ENCODE results near the gene FOXRED2.
"Not testable (repeated sequence)": the region's sequence is repeated elsewhere in the genome, so short reads cannot be mapped to it uniquely, and the experiment has no call there.

FOXRED2 gene

GRCh38 chr22:36470162-36470993, 36.5 kb downstream of the FOXRED2 start:
- peak; percentile 68 to 77 for DNase-seq (ENCODE audit: low read depth in 2 of 2)

GRCh38 chr22:36469094-36469710, 37.6 kb downstream of the FOXRED2 start:
- no peak for DNase-seq (ENCODE audit: low read depth in 2 of 2)

GRCh38 chr22:36467946-36468345, 38.9 kb downstream of the FOXRED2 start:
- DNase-seq (ENCODE audit: low read depth in 2 of 2): no peak

- DNase-seq (ENCODE audit: low read depth in 2 of 2): no peak
These were observed 39.6 kb downstream of the FOXRED2 start for GRCh38 chr22:36467042-36467810.

GRCh38 chr22:36466258-36466657, 40.6 kb downstream of the FOXRED2 start:
- no peak for DNase-seq (ENCODE audit: low read depth in 2 of 2)

- no peak for DNase-seq (ENCODE audit: low read depth in 2 of 2)
These were observed 41.4 kb downstream of the FOXRED2 start for GRCh38 chr22:36465232-36466021.

GRCh38 chr22:36464715-36465231, 42.1 kb downstream of the FOXRED2 start:
- no peak for DNase-seq (ENCODE audit: low read depth in 2 of 2)

GRCh38 chr22:36463783-36464184, 43.1 kb downstream of the FOXRED2 start:
- DNase-seq (ENCODE audit: low read depth in 2 of 2): no peak

GRCh38 chr22:36461665-36462649, 44.9 kb downstream of the FOXRED2 start:
- DNase-seq (ENCODE audit: low read depth in 2 of 2): no peak

GRCh38 chr22:36460202-36460601, 46.6 kb downstream of the FOXRED2 start:
- DNase-seq (ENCODE audit: low read depth in 2 of 2): no peak

GRCh38 chr22:36457688-36458450, 49.0 kb downstream of the FOXRED2 start:
- DNase-seq (ENCODE audit: low read depth in 2 of 2): no peak

- no peak for DNase-seq (ENCODE audit: low read depth in 2 of 2)
These were observed 50.4 kb downstream of the FOXRED2 start for GRCh38 chr22:36456464-36456845.

GRCh38 chr22:36455571-36456463, 51.0 kb downstream of the FOXRED2 start:
- DNase-seq (ENCODE audit: low read depth in 2 of 2): no peak

GRCh38 chr22:36454916-36455570, 51.8 kb downstream of the FOXRED2 start:
- DNase-seq (ENCODE audit: low read depth in 2 of 2): peak; percentile 90 to 97

GRCh38 chr22:36453855-36454378, 52.9 kb downstream of the FOXRED2 start:
- no peak for DNase-seq (ENCODE audit: low read depth in 2 of 2)

- DNase-seq (ENCODE audit: low read depth in 2 of 2): not testable (repeated sequence)
These were observed 53.7 kb downstream of the FOXRED2 start for GRCh38 chr22:36452978-36453607.
